B cell (primary cell): Measurements from ENCODE around the gene IFI44L. TPM values are rescaled to one million over a fixed set of nuclear protein-coding genes. Genes with fewer than 3 reads are reported as not detected.

Source experiments
- ATAC-seq: fragments of 200-7000 bp; cut with Tn5 transposase; one replicate; pipeline ENCODE4 v1.10.0; 2021; ENCODE audit warnings: low read depth, mild to moderate bottlenecking, moderate number of reproducible peaks, moderate library complexity
- CTCF ChIA-PET: fragments of 350-600 bp; sonication (Branson Sonifier 250); formaldehyde crosslinking; loops from one replicate; lab custom pipeline; 2021; ENCODE audit warnings: antibody characterized with exemption, inconsistent platforms; lab: Charles Lee
- POLR2A ChIA-PET: fragments of 350-600 bp; sonication (Branson Sonifier 250); formaldehyde crosslinking; loops from one replicate; lab custom pipeline; 2021; ENCODE audit warnings: antibody characterized with exemption; lab: Charles Lee
- DNase-seq: peaks from one replicate; pipeline ENCODE4 v3.0.0; 2013
- H2AFZ ChIP-seq: 2 replicates; pipeline ENCODE4 v1.6.1; 2012; ENCODE audit warnings: mild to moderate bottlenecking, low read depth, low read length; ENCODE audit not compliant: insufficient read depth, poor library complexity, severe bottlenecking
- H3K27ac ChIP-seq, 2 donors: 1 replicate in 1 of 2; 2 replicates in 1 of 2; pipeline ENCODE4 v1.5.1; 2012 to 2013; ENCODE audit warnings: low read length in 2 of 2, mild to moderate bottlenecking in 2 of 2, moderate library complexity in 1 of 2
- H3K27me3 ChIP-seq, 4 experiments: fragments of 200-600 bp in 1 of 4; sonication (generic) in 1 of 4; replicated peaks in 1 of 4; 1 replicate in 2 of 4; 2 replicates in 2 of 4; pipeline versions ENCODE4 v1.6.1 to v1.7.0; 2013 to 2016; ENCODE audit warnings: low read length in 3 of 4, mild to moderate bottlenecking in 2 of 4, mixed read lengths in 1 of 4, moderate library complexity in 1 of 4; ENCODE audit not compliant: insufficient read depth in 4 of 4, control insufficient read depth in 3 of 4; ENCODE audit errors: control extremely low read depth in 1 of 4
- H3K36me3 ChIP-seq, 2 experiments: replicated peaks in 1 of 2; 1 replicate in 1 of 2; 2 replicates in 1 of 2; pipeline versions ENCODE4 v1.6.1 to v1.7.1; 2013; ENCODE audit warnings: low read length in 1 of 2; ENCODE audit not compliant: insufficient read depth in 2 of 2, control insufficient read depth in 1 of 2; ENCODE audit errors: control extremely low read depth in 1 of 2, extremely low read depth in 1 of 2
- H3K4me1 ChIP-seq, 2 donors: fragments of 200-600 bp in 1 of 2; sonication (generic) in 1 of 2; 1 replicate in 1 of 2; 2 replicates in 1 of 2; pipeline versions ENCODE4 v1.5.1 to v1.6.1; 2013 to 2017; ENCODE audit warnings: low read length in 2 of 2; ENCODE audit not compliant: control insufficient read depth in 2 of 2, insufficient read depth in 2 of 2
- H3K4me2 ChIP-seq: replicated peaks from 2 replicates; pipeline ENCODE3; 2012; ENCODE audit warnings: mild to moderate bottlenecking, low read depth, low read length; ENCODE audit not compliant: poor library complexity, severe bottlenecking
- H3K4me3 ChIP-seq, 5 experiments: fragments of 200-600 bp in 1 of 5; sonication (generic) in 1 of 5; 1 replicate in 3 of 5; 2 replicates in 2 of 5; pipeline versions ENCODE4 v1.5.1 to v1.7.0; 2011 to 2016; ENCODE audit warnings: low read length in 4 of 5, mild to moderate bottlenecking in 4 of 5, low read depth in 2 of 5, control low read depth in 1 of 5, moderate library complexity in 1 of 5; ENCODE audit not compliant: insufficient read depth in 1 of 5; ENCODE audit errors: control extremely low read depth in 1 of 5, extremely low read depth in 1 of 5
- H3K79me2 ChIP-seq: fragments of 200-600 bp; sonication (generic); one replicate; pipeline ENCODE4 v1.6.0; 2016; ENCODE audit warnings: low read length; ENCODE audit not compliant: control insufficient read depth, insufficient read depth
- H3K9ac ChIP-seq: fragments of 200-600 bp; sonication (generic); 2 replicates; pipeline ENCODE4 v1.6.1; 2017; ENCODE audit warnings: mild to moderate bottlenecking, low read length, moderate library complexity
- H3K9me3 ChIP-seq, 3 donors: one replicate each; pipeline versions ENCODE4 v1.6.1 to v1.7.1; 2013; ENCODE audit warnings: low read length in 2 of 3; ENCODE audit not compliant: control insufficient read depth in 2 of 3, insufficient read depth in 1 of 3; ENCODE audit errors: control extremely low read depth in 1 of 3
- H4K20me1 ChIP-seq: 2 replicates; pipeline ENCODE4 v1.6.0; 2012; ENCODE audit warnings: mild to moderate bottlenecking, low read length; ENCODE audit not compliant: insufficient read depth, control insufficient read depth, poor library complexity, severe bottlenecking
- H3K27ac Mint-ChIP-seq: one replicate; pipeline ENCODE4 v1.8.0; 2021; ENCODE audit warnings: mixed read lengths
- H3K27me3 Mint-ChIP-seq: one replicate; pipeline ENCODE4 v1.8.0; 2021; ENCODE audit warnings: mixed read lengths
- H3K4me1 Mint-ChIP-seq: one replicate; pipeline ENCODE4 v1.8.0; 2021; ENCODE audit warnings: mixed read lengths
- H3K4me3 Mint-ChIP-seq: one replicate; pipeline ENCODE4 v1.8.0; 2021; ENCODE audit warnings: mixed read lengths
- H3K9me3 Mint-ChIP-seq: one replicate; pipeline ENCODE4 v1.8.0; 2022; ENCODE audit warnings: mixed read lengths; ENCODE audit not compliant: insufficient read depth
- CTCF ChIP-seq: fragments of 200-600 bp; IDR thresholded peaks from one replicate; pipeline ENCODE4 v1.8.0; 2022; ENCODE audit warnings: antibody characterized with exemption, mild to moderate bottlenecking
- EZH2 ChIP-seq: IDR thresholded peaks from 2 replicates; pipeline ENCODE4 v1.6.1; 2012; ENCODE audit warnings: borderline replicate concordance, low read depth, mild to moderate bottlenecking, moderate library complexity, low read length; ENCODE audit not compliant: insufficient read depth, poor library complexity, severe bottlenecking
- WGBS: methylation state at CpG from one replicate; pipeline ENCODE4 v1.1.5; 2013; ENCODE audit warnings: missing lambda C conversion rate; ENCODE audit not compliant: insufficient coverage; 5-methylcytosine and 5-hydroxymethylcytosine counted together
- intact Hi-C: fragments of 100-400 bp; cut with micrococcal nuclease; formaldehyde crosslinking; loops from one replicate; pipeline ENCODE4 v1.10.0; 2022
- polyA plus RNA-seq: library from polyadenylated mRNA; depleted of rRNA; stranded (reverse); fragments of >200 nt; gene quantifications from 2 replicates; pipeline ENCODE4 v1.2.3, GENCODE V29; 2012
- total RNA-seq, 2 donors: library from RNA; stranded (reverse); fragments of 120-200 nt in 1 of 2; gene quantifications; 1 replicate in 1 of 2; 2 replicates in 1 of 2; pipeline versions ENCODE4 v1.2.3 to v1.2.4, GENCODE V29; 2013 to 2022

The IFI44L gene
- total and polyA plus RNA-seq, 2 donors (not counting 1 experiment from before 2014, with no cell fraction given), result 3.7 to 4.8 TPM

- Histone ChIP-seq H2AFZ (no peak overlapping the region), H4K20me1 (no peaks in the 10 kb centered on the region), H3K27me3 (no peaks in the 10 kb centered on the region), H3K4me1 (no peaks in the 10 kb centered on the region), H3K9me3 (no peaks in the 10 kb centered on the region), H3K9ac (no peak overlapping the region), H3K4me3 (no peak overlapping the region), H3K27ac (no peak overlapping the region), H3K4me2 (no peak overlapping the region), H3K79me2 (no peaks in the 10 kb centered on the region), H3K36me3 (no peaks in the 10 kb centered on the region)
- no peaks in the 10 kb centered on the region for H3K4me1 Mint-ChIP-seq
- no peak overlapping the region for H3K4me3 Mint-ChIP-seq
- TF ChIP-seq EZH2, result no peak
- ChIA-PET CTCF (no interaction called here), POLR2A (no interaction called here)
- ATAC-seq (no peak), DNase-seq (no peak)
- H3K27me3 Mint-ChIP-seq, result peaks cover 3% of the 10 kb centered on the region
- no peak overlapping the region for H3K27ac Mint-ChIP-seq
- H3K9me3 Mint-ChIP-seq, result no peaks in the 10 kb centered on the region
- intact Hi-C loops, result no loop called here
- no CpG with 5 or more reads among the region's 2 CpGs for WGBS
These were observed 62.8 kb downstream of the IFI44L start for GRCh38 chr1:78683079-78683478.

DNA sequence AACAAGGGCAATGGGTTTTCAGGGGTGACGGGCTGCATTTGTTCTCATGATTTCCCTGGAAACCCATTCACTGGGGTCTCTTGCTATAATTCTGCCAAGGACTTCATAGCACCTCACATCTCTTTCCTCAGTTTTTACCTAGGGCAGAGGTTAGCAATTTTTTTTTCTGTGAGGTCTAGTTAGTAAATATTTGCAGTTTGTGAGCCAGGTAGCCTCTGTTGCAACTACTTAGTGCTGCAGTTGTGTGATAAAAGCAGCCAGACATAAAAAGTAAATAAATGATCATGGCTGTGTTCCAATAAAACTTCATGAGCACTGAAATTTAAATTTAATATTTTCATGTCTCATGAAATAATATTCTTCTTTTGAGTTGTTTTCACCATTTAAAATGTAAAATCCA lies 67.1 kb downstream of the IFI44L start:
- no peak overlapping the region for H3K4me3 Mint-ChIP-seq
- no CpG with 5 or more reads among the region's 1 CpG for WGBS
- no peak overlapping the region for H3K4me2 ChIP-seq
- H3K4me1 ChIP-seq, result no peaks in the 10 kb centered on the region
- no peak overlapping the region for H2AFZ ChIP-seq
- H3K4me1 Mint-ChIP-seq, result no peaks in the 10 kb centered on the region
- no peak overlapping the region for H3K9ac ChIP-seq
- H3K27ac ChIP-seq, result no peak overlapping the region
- intact Hi-C loops, result no loop called here
- POLR2A ChIA-PET, result no interaction called here
- H3K27ac Mint-ChIP-seq, result no peak overlapping the region
- peaks cover 8% of the 10 kb centered on the region for H3K27me3 Mint-ChIP-seq
- no peaks in the 10 kb centered on the region for H3K79me2 ChIP-seq
- no peaks in the 10 kb centered on the region for H3K9me3 ChIP-seq
- ATAC-seq, result no peak
- H3K36me3 ChIP-seq, result no peaks in the 10 kb centered on the region
- no peak overlapping the region for H3K4me3 ChIP-seq
- CTCF ChIA-PET, result no interaction called here
- H3K9me3 Mint-ChIP-seq, result no peaks in the 10 kb centered on the region
- TF ChIP-seq CTCF, result no peak
- no peak for TF ChIP-seq EZH2
- no peaks in the 10 kb centered on the region for H3K27me3 ChIP-seq
- H4K20me1 ChIP-seq, result no peaks in the 10 kb centered on the region
- DNase-seq, result no peak
